ENCODE measurements around the gene OR1I1.
"Not testable (repeated sequence)": the region's sequence is repeated elsewhere in the genome, so short reads cannot be mapped to it uniquely, and the experiment has no call there.

OR1I1 gene

DNA sequence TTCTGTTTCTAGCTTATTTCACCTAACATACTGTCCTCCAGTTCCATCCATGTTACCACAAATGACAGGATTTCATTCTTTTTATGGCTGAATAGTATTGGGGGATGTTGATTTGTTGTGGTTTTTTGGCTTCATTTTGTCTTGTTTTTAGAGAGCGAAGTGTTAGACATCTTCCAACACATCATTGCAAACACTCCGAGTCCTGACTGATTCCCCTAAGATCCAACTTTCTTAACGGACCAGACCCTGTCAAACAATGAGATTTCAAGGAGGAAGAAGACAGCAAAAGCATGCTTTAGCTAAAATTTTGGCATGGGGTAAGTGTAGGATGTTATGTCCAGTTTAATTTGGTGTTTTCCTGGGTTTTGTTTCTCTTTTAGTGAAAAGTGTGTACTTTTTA, 36.5 kb upstream of the OR1I1 start:
- H3K4me3 ChIP-seq (ENCODE audit: control insufficient read depth, low read depth, low read length) = no peak overlapping the region
- no peak for TF ChIP-seq CTCF (conservative IDR thresholded peaks at IDR 0.05; ENCODE audit: control insufficient read depth, insufficient read depth, low read depth, low read length)
- DNase-seq (ENCODE audit: low read depth) = no peak

- no peak for DNase-seq (ENCODE audit: low read depth)
Measured at GRCh38 chr19:15047680-15048079, 34.3 kb upstream of the OR1I1 start.

GRCh38 chr19:15048128-15048527, 33.9 kb upstream of the OR1I1 start:
- TF ChIP-seq CTCF (conservative IDR thresholded peaks at IDR 0.05; ENCODE audit: control insufficient read depth, insufficient read depth, low read depth, low read length) = no peak
- H3K4me3 ChIP-seq (ENCODE audit: control insufficient read depth, low read depth, low read length) = no peak overlapping the region
- DNase-seq (ENCODE audit: low read depth) = no peak

More at GRCh38 chr19:15047680-15048079, 34.3 kb upstream of the OR1I1 start:
- H3K4me3 ChIP-seq (ENCODE audit: control insufficient read depth, low read depth, low read length) = no peak overlapping the region
- TF ChIP-seq CTCF (conservative IDR thresholded peaks at IDR 0.05; ENCODE audit: control insufficient read depth, insufficient read depth, low read depth, low read length) = no peak

DNA sequence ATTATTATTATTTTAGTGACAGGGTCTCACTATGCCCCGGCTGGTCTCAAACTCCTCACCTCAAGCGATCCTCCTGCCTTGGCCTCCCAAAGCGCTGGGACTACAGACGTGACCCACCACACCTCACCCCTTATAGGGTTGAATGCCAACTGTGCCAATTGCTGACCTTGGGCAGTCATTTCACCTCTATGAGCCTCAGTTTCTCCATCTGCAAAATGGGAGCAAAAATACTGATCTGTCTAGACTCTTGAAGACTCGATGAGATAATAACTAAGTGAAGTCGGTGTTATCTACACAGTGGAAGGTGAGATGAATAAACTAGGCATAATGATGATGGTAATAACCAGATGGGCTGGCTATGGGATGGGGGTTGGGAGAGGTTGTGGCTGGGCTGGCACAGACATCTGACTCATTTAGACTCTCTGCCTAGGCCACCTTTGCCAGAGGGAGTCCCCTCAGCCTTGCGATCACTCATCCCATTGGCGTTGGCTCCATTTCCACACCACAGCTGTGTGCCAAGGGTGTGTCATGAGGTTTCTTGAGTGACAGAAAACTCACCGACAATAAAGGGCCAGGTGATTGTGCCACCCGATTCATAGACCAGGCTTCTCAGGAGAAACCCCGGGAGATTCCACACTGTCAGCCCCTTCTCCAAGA, 33.0 kb upstream of the OR1I1 start, which contains the start of gene CASP14:
Gene CASP14, plus strand, starts transcription at position 596 of the 657 bp plus-strand sequence. CDS start 2,772 bp downstream, outside the sequence.
- DNase-seq (ENCODE audit: low read depth) = no peak
- no peak for TF ChIP-seq CTCF (conservative IDR thresholded peaks at IDR 0.05; ENCODE audit: control insufficient read depth, insufficient read depth, low read depth, low read length)
- H3K4me3 ChIP-seq (ENCODE audit: control insufficient read depth, low read depth, low read length) = no peak within 1 kb of the TSS

- H3K4me3 ChIP-seq (ENCODE audit: control insufficient read depth, low read depth, low read length) = no peak overlapping the region
- TF ChIP-seq CTCF (conservative IDR thresholded peaks at IDR 0.05; ENCODE audit: control insufficient read depth, insufficient read depth, low read depth, low read length) = no peak
- no peak for DNase-seq (ENCODE audit: low read depth)
Measured at GRCh38 chr19:15050639-15051038, 31.4 kb upstream of the OR1I1 start.

GRCh38 chr19:15062036-15062435, 20.0 kb upstream of the OR1I1 start:
- no peak for TF ChIP-seq CTCF (conservative IDR thresholded peaks at IDR 0.05; ENCODE audit: control insufficient read depth, insufficient read depth, low read depth, low read length)
- no peak for DNase-seq (ENCODE audit: low read depth)
- no peak overlapping the region for H3K4me3 ChIP-seq (ENCODE audit: control insufficient read depth, low read depth, low read length)

DNA sequence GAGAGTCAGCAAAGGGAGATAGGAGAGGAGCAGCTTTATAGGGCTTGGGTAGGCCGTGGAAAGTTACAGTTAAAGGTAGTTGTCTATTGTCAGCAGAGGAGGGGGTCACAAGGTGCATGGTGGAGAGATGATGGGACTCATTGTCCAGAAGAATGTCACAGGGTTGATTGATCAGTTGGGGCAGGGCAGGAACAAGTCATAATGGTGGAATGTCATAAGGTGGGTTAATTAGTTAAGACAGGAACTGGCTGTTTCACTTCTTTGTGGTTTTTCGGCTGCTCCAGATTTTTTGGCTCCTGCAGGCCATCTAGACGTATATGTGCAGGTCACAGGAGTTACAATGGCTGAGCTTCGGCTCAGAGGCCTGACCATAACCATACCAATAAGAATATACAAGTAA, 11.6 kb upstream of the OR1I1 start:
- not testable (repeated sequence) for DNase-seq (ENCODE audit: low read depth); H3K4me3 ChIP-seq (ENCODE audit: control insufficient read depth, low read depth, low read length)

Data from fibroblast of mammary gland (primary cell).